ENCODE data around the gene CTNNBIP1.

CTNNBIP1 gene

GRCh38 chr1:9855186-9855585 lies 54.9 kb downstream of the CTNNBIP1 start:
- H3K27ac ChIP-seq (ENCODE audit: low read depth, low read length, poor library complexity, severe bottlenecking), result peak overlapping the region; percentile 42
- no peaks in the 10 kb centered on the region for H4K20me1 ChIP-seq (ENCODE audit: insufficient read depth, low read length)
- no peak for TF ChIP-seq EZH2 (IDR thresholded peaks at IDR 0.05; ENCODE audit: borderline replicate concordance, low read length)
- TF ChIP-seq, protein P1, sequence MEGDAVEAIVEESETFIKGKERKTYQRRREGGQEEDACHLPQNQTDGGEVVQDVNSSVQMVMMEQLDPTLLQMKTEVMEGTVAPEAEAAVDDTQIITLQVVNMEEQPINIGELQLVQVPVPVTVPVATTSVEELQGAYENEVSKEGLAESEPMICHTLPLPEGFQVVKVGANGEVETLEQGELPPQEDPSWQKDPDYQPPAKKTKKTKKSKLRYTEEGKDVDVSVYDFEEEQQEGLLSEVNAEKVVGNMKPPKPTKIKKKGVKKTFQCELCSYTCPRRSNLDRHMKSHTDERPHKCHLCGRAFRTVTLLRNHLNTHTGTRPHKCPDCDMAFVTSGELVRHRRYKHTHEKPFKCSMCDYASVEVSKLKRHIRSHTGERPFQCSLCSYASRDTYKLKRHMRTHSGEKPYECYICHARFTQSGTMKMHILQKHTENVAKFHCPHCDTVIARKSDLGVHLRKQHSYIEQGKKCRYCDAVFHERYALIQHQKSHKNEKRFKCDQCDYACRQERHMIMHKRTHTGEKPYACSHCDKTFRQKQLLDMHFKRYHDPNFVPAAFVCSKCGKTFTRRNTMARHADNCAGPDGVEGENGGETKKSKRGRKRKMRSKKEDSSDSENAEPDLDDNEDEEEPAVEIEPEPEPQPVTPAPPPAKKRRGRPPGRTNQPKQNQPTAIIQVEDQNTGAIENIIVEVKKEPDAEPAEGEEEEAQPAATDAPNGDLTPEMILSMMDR (IDR thresholded peaks at IDR 0.05; ENCODE audit: low read length), result no peak
- H3K4me3 ChIP-seq (ENCODE audit: low read depth, low read length, poor library complexity, severe bottlenecking), result no peak overlapping the region
- no peaks in the 10 kb centered on the region for H3K27me3 ChIP-seq (ENCODE audit: insufficient read depth, low read length)
- peaks cover 27% of the 10 kb centered on the region for H3K4me1 ChIP-seq (ENCODE audit: insufficient read depth, low read length, severe bottlenecking)
- H3K9me2 ChIP-seq (ENCODE audit: low read depth, low read length), result no peaks in the 10 kb centered on the region
- peaks cover 44% of the 10 kb centered on the region for H3K36me3 ChIP-seq (ENCODE audit: insufficient read depth, low read length)
- H3K9ac ChIP-seq (ENCODE audit: low read length), result no peak overlapping the region
- peaks cover 13% of the 10 kb centered on the region for H3K9me3 ChIP-seq (ENCODE audit: low read length)
- no peak overlapping the region for H2AFZ ChIP-seq (ENCODE audit: low read length)
- no peak overlapping the region for H3K4me2 ChIP-seq (ENCODE audit: low read length)
- H3K79me2 ChIP-seq (ENCODE audit: insufficient read depth, low read length), result peaks cover 14% of the 10 kb centered on the region
- H3F3A ChIP-seq (ENCODE audit: insufficient read depth, low read length), result 0 out of 2 replicates have a peak, but pooled peaks cover 5% of the 10 kb centered on the region

DNA sequence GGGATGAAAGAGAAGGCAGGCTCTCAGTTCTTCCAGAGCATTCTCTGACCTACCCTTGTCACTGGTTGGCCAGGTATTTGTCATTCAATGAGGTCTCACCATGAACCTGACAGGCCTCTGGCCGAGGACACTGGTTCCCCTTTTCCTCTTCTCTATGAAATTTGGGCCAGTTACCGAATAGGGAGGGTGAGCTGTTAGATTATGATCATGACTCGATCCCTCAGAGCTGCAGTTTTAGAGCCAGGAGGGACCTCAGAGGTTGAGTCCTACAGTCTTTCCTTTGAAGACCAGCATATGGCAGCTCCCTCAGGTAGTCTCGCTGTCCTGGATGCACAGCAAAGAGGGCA lies 56.8 kb downstream of the CTNNBIP1 start:
- H4K20me1 ChIP-seq (ENCODE audit: insufficient read depth, low read length), result no peaks in the 10 kb centered on the region
- peak overlapping the region; percentile 81; the same call in 1 of the 2 replicates for H3K4me2 ChIP-seq (ENCODE audit: low read length)
- peaks cover 14% of the 10 kb centered on the region for H3K79me2 ChIP-seq (ENCODE audit: insufficient read depth, low read length)
- no peak overlapping the region for H3K9ac ChIP-seq (ENCODE audit: low read length)
- peaks cover 13% of the 10 kb centered on the region for H3K9me3 ChIP-seq (ENCODE audit: low read length)
- H3K9me2 ChIP-seq (ENCODE audit: low read depth, low read length), result no peaks in the 10 kb centered on the region
- no peaks in the 10 kb centered on the region for H3K27me3 ChIP-seq (ENCODE audit: insufficient read depth, low read length)
- H3K4me3 ChIP-seq (ENCODE audit: low read depth, low read length, poor library complexity, severe bottlenecking), result peak overlapping the region; percentile 70
- TF ChIP-seq, protein P1 (IDR thresholded peaks at IDR 0.05; ENCODE audit: low read length), result no peak
- no peak for TF ChIP-seq EZH2 (IDR thresholded peaks at IDR 0.05; ENCODE audit: borderline replicate concordance, low read length)
- H2AFZ ChIP-seq (ENCODE audit: low read length), result no peak overlapping the region
- peaks cover 44% of the 10 kb centered on the region for H3K36me3 ChIP-seq (ENCODE audit: insufficient read depth, low read length)
- peaks cover 10% of the 10 kb centered on the region for H3F3A ChIP-seq (ENCODE audit: insufficient read depth, low read length)
- H3K4me1 ChIP-seq (ENCODE audit: insufficient read depth, low read length, severe bottlenecking), result peaks cover 39% of the 10 kb centered on the region
- peak overlapping the region; percentile 100 for H3K27ac ChIP-seq (ENCODE audit: low read depth, low read length, poor library complexity, severe bottlenecking)

GRCh38 chr1:9852410-9853248 lies 57.4 kb downstream of the CTNNBIP1 start:
- Histone ChIP-seq H3K27ac (ENCODE audit: low read depth, low read length, poor library complexity, severe bottlenecking) (peak overlapping the region; percentile 100), H3K4me2 (ENCODE audit: low read length) (peak overlapping the region; percentile 81), H3K4me3 (ENCODE audit: low read depth, low read length, poor library complexity, severe bottlenecking) (peak overlapping the region; percentile 70), H3K79me2 (ENCODE audit: insufficient read depth, low read length) (peaks cover 14% of the 10 kb centered on the region), H3F3A (ENCODE audit: insufficient read depth, low read length) (peaks cover 10% of the 10 kb centered on the region), H3K9me2 (ENCODE audit: low read depth, low read length) (no peaks in the 10 kb centered on the region), H3K27me3 (ENCODE audit: insufficient read depth, low read length) (no peaks in the 10 kb centered on the region), H3K36me3 (ENCODE audit: insufficient read depth, low read length) (peaks cover 44% of the 10 kb centered on the region), H3K4me1 (ENCODE audit: insufficient read depth, low read length, severe bottlenecking) (peaks cover 45% of the 10 kb centered on the region), H3K9ac (ENCODE audit: low read length) (peak overlapping the region; percentile 90), H2AFZ (ENCODE audit: low read length) (no peak overlapping the region), H3K9me3 (ENCODE audit: low read length) (peaks cover 13% of the 10 kb centered on the region), H4K20me1 (ENCODE audit: insufficient read depth, low read length) (no peaks in the 10 kb centered on the region)
- TF ChIP-seq, protein P1 (IDR thresholded peaks at IDR 0.05; ENCODE audit: low read length), result no peak
- no peak for TF ChIP-seq EZH2 (IDR thresholded peaks at IDR 0.05; ENCODE audit: borderline replicate concordance, low read length)
